GM10847 (cell line): Measurements from ENCODE around the gene CEMIP2.

ENCODE experiments used
- POLR2A ChIP-seq: IDR thresholded peaks from 2 replicates; pipeline ENCODE4 v1.6.1; 2011; ENCODE audit not compliant: insufficient read length; ENCODE audit errors: extremely low read depth

CEMIP2 gene

DNA sequence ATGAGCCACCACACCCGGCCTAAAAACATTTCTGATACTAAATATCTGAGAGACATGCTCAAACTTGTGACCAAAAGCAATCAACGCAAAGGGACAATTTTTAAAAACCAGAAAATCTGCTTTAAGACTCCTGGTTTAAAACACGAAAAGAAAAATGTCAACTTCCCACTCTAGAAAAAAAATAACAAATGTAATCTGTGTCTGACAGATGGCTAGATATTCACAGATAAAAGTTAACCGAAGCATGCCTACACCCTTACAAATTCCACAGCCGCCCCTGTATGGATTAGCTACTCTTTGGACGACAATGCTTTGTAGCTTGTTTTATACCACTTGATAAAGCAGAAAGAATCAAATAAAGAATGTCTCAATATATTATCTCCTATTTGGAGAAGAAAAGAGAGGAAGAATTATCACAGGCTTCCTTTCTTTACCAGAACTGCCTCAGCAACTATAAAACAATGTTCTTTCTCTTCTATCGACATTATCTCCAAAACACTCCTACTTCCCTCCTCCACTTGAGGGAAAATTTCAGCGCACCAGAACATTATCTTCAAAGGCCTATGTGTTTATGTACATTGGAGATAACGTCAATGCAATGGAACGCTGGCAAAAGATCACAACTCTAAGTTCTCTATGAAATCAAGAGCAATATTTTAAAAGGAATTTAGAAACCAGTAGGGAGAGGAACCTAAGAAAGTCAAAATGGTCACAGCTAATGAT is 26.2 kb downstream of the CEMIP2 start:
- TF ChIP-seq POLR2A: no peak

DNA sequence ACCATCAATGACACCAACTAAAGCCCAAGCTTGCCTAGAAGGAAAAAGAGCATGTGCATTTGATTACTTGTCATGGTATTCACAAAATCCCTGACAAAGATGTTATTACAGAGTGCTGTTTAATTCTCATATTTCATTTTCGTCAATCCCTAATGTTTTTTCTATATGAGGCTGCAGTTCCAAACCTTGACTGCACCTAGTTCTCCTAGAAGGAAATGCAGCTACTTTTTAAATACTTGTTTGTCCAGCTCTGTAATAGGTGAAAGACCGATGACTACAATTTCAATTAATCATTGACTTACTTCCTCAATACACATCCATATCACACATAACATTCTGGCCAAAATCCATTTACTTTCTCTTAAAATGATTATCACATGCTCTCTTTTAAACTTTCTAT is 28.1 kb downstream of the CEMIP2 start:
- no peak for TF ChIP-seq POLR2A

DNA sequence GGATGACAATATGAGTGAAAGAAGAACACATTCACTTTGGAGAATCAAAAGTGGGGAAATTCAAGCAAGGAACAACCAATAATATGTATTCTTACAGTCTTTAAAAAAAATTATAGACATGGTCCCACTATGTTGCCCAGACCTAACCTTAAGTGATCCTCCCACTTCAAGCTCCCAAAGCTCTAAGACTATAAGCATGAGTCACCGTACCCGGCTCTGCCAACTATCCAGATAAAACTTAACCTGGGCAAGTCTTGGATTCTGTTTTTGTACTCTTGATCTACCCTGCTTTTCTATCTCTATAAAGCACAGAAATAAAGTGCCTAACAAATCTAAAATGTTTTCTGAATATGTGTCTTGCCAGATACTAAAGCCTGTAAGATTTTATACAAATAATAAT is 30.9 kb downstream of the CEMIP2 start:
- TF ChIP-seq POLR2A: no peak

DNA sequence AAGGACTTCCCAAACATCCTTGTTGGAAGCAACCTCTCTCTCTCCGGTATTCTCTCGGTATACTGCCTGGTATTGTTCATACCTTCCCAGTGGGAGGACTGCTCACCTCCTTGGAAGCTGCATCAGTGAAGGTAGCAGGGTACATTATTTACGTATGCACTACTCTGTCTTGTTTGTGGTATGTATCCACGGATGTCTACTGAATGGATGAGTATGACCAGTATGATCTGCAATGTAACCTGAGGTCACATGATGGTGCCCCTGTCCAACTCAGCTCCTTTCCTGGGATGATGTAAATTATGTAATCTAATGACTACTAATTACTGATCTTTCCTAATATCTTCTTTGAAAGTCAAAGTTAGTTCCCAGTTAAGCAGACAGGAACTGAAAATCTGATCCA is 32.1 kb downstream of the CEMIP2 start:
- no peak for TF ChIP-seq POLR2A

DNA sequence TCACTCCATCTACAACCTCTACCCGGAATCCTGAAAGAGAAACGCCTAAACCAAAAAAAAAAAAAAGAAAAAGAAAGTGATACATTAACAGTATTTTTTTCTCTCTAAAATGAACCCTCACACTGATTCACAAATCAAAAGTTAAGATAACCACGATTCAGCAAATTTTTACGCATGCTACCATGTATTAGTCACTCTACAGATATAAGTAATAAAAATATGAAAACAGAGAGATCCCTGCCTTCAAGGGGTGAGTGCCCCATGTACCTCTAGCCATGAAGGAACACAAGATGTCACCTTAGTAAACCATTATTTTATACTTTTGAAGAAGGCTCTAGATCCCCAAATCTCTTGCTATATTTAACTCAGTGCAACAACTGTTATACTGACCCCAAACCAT is 33.4 kb downstream of the CEMIP2 start:
- TF ChIP-seq POLR2A: no peak

DNA sequence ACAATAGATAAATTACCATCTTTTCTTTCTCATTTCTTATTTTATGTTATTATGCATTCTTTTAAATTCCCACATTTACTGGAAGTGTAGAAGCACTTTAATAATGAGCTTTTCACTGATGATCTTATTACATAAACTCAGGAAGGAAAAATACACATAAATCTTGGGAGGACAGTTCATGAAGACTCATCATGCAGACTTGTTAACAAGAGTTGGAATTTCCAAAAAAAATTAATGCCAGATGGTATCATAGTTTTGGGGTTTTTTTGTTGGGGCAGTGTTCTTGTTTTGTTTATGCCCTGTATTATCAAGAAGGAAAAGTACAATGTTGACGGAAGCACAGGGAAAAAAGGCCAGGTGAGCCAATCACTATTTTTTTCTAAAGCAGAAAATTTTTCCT is 35.1 kb downstream of the CEMIP2 start:
- TF ChIP-seq POLR2A: no peak

DNA sequence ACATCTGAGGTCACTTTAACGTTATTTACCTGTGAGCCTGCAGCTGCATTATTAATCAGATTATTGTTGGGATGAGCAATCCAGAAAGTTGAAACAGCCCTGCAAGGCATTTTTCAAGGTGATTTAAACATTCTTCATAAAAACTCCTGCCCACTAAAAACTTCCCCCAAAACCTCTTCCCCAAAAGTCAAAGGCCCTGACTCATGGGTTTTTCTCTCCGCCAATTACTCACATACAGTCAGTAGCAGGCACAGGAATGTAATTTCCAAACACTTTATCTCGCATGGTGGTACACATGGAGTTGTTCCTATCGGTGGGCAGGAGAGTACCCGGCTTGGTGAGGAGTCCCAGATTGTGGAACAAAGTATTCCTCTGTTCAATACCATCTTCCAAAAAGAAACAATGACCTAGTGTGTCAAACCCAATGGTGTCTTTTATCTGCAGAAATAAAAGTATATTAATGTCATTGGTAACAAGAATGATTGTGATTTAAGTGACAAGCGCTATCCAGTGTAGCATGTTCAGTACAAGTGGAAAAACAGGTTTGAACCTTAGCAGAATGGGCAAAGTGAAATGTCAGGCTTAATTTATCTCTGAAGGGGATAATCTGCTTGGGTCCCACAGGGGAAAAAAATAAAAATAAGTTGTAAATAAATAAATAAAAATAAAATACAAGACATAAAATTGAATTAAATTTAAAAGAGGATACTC is 38.3 kb downstream of the CEMIP2 start:
- TF ChIP-seq POLR2A: no peak

DNA sequence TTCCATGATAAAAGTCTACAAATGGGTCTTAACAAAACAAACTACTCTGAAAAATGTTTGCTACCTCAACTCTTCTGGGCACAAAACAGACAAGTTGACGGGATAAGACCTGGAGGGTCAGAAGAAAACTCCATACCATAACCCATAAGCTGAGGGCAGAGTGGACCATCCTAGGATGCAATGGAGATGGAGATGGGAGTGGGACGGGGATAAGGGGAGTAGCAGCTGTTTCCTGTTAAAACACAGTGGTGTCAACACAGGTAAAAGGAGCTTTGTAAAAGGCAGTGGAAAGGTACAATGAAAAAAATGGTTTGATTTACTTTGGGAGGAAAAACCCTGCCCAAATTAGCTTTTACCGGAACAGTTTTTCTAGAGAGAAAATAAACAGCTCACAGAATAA is 41.6 kb downstream of the CEMIP2 start:
- TF ChIP-seq POLR2A: no peak

DNA sequence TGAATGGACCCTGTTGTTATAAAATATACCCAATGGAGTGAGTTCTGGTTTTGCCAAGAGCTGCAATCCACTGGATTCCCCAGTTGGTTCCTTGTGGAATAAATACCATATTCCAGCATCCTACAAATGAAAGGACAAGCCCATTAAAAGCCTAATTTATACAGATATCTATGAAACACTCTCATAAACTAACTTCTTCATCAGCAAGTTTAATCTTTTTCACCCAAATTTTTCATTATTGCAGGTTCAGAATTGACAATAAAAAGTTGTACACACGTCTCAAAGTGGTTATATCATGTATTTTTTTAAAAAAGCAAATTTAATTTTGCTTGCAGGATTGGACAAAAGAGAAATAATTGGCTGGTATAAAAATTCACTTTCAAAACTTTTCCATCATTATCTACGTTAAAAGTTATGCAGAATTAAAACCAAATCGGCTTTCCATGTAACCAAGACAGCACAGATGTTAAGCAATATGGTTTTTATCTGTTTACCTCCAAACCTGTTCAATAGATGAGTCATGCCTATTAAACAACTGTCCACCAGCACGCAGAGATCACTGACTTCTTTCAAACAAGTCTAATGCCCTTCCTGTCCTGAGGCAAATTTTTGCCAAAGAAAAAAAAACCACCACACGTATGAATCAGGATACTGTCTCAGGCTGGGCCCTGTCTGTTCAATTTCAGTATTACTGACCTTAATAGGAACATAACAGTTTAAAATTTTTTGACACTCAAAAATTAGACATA is 42.5 kb downstream of the CEMIP2 start:
- TF ChIP-seq POLR2A: no peak

DNA sequence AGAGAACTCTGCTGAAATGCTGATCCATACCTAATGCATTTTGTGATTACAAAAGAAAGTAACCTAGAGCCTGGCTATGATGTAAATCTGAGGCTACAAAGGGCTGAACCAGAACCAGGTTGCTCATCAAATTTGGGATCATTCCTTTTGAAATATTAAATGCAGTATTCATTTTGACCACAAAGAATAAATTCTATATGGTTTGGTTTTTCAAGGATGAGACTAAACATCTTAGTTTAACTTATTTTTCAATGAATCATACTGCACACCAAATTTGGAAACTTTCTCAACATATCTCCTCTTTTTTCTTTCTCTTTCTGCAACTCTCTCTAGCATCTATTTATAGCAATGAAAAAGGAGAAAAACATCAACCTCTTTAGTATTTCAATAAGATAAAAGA is 46.5 kb downstream of the CEMIP2 start:
- no peak for TF ChIP-seq POLR2A

DNA sequence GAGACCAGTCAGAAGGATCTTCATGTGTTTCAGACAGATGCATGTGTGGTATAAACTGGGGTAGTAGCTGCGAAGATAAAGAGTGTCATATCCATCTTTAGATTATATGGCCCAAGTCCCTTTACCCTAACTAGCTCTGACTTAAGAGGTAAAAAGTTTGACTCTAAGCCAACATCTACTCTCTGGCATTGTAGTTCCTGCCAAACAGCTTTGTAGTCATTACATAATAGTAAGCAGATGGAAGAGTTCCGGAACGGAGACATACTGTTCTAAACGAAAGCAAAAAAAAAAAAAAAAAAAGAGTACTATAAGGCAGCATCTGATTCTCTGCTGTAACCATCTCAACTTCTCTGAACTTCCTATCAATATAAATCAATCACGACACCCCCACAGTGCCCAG is 48.8 kb downstream of the CEMIP2 start:
- no peak for TF ChIP-seq POLR2A

DNA sequence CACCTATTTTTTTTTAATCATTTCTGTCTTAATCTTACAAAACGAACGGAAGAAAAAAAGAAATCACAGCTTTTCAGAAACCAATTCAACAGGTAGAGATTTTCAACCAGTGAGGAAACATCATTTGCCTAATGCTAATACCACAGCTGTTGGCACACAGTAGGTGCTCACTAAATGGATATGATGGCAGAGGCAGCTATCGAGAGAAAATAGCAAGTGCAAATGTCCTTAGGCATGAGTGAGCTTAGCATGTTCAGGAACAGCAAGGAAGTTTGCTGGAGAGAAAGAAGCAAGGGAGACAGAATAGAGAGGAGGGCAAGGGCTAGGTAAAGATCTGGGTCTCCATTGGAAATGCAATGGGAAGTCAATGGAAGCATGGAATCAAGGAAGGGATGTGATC is 49.2 kb downstream of the CEMIP2 start:
- TF ChIP-seq POLR2A: no peak

DNA sequence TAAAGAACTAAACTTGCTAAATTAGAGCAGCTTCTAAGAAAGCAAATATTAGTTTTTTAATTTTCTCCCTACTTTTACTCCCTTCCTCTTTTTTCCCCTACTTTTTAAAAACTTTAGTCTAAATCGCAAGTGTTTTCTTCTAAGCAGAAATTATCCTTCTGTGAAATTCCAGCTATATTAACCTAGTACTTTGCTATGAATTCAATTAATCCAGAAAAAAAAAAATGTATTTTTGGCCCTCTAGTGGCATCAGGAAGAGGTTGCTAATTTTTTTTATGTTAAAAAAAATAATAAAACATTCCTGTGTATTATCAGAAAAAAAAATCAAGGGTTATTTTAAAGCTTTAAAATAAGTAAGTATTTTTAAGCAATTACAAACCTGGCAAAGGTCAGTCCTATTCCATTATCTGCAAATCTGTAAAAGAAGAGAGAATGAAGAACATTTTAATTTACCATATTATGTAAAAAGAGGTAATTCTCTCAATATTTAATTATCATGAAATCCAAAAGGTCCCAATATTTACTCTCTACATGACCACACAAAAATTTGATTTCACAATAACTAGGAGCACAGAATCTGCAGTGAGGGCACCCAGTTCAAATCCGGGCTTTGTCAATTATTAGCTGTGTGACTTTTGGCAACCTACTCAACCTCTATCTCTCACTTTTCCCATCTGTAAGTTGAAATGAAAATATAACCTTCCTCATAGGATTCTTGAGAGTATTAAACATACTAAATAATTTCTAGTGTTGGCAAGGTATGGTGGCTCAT is 52.0 kb downstream of the CEMIP2 start:
- no peak for TF ChIP-seq POLR2A

DNA sequence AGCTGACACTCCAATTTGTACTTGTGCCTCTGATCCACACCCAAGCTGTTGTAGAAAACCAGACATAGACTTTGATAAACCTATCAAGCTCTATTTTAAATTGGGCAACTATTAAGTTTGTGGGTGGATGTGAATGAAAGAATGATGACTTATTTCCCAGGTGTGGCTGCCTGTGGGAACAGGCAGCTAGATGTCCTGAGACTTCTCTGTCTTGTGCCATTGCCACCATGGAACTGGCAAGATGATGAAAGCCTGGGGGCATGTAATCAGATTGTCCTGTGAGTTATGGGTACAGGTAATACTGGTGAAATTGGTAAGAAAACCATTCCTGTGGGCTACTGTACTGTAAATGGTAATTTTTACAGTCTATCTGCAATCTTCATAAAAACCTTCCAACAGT is 57.5 kb downstream of the CEMIP2 start:
- no peak for TF ChIP-seq POLR2A

DNA sequence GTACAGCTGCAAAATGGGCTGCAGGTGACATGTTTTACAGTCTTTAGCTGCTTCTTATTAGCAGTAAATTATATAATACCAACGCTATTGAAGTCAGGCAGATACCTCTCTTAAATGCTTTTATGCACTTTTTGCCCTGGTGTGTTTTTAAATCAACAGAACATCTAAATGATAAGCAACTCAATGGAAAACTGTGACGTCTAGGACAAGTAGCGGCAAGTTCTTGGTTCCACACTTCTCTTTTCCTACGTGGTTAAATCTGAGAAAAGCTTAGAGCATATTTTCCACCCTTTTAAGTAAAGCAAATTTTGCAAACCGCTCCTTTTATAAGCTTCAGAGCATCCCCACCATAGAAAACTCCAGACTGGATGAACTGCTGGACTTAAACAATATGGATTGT is 58.1 kb downstream of the CEMIP2 start:
- no peak for TF ChIP-seq POLR2A

DNA sequence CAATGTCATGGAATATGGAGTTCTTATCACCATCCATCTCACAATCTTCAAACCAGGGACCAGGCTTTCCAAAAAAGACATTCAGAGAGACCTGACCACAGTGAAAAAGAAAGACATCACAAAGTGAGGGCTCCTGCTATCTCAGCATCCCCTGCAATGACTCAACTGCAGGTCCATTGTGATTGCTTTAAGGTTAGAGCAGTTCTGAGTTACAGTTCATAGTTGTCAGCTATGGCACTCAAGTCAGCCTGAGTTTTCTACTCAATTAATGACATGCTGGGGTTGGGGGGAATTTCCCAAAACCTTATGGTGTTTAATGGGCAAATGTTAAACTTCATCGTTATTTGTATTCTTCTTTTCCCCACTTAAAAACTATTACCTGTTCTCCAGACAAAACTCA is 58.9 kb downstream of the CEMIP2 start:
- no peak for TF ChIP-seq POLR2A

DNA sequence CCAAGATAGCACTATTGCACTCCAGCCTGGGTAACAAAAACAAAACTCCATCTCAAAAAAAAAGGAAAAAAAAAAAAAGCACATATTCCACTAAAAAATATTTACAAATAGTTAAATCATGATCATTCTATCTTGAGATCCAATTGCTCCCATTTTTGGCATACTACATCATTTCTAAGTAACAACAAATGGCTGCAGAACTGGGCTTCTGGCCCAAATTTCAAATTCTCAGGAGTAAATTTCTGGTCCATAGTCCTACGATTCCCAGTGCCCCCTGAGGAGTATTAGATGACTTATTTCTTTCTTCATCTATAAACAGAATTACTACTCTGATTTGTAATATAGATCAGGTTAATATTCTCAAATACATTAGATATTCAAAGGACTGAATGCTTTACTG is 62.1 kb downstream of the CEMIP2 start:
- no peak for TF ChIP-seq POLR2A
